Hematopoietic multipotent progenitor cell treated with erythropoietin and hydrocortisone succinate and interleukin-3 and kit ligand, for 15 days (in vitro differentiated cells): ENCODE data around the gene THAP4.
A peak's percentile ranks its signal among the peaks of the same experiment; 100 is the strongest.

ENCODE experiments used
- DNase-seq: peaks from one replicate; pipeline ENCODE4 v3.0.0-alpha.2; 2015; ENCODE audit warnings: low spot score

Gene THAP4

DNA sequence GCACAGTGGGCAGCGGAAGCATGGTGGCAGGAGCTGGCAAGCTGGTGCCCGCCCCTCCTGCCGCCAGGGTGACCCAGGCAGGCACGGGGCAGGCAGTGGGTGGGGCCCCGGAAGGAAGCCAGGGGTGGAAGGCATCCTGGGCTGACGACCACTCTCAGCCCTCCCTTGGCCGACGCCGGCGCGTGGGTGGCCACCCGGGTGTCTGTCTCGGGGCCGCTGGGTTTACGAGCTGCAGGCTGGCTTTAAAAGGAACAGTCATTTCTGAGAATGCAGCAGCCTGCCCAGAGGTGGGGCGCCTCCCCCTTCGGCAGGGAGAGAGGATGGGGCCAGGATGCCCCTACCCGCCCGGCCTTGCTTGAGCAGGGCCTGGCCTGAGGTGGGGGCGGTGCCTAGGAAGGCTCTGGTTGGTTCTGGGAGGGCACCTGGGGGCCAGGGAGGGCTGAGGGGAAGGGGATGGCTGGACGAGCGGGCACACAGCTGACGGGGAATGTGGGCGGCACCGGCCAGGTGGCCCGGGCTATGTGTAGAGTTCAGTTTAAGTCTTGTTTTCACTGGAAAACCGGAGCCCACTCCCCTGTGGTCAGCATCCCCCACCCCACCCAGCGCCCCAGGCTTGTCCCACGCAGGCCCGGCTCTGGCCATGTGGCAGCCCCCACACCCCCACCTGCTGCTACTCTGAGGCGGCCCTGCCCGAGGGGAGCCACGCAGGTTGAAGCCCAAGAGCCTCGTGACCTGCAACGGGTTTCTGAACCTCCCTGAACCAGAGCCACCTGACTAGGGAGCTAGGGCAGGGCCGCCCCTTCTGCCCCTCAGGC, 72.2 kb downstream of the THAP4 start:
- no peak for DNase-seq

DNA sequence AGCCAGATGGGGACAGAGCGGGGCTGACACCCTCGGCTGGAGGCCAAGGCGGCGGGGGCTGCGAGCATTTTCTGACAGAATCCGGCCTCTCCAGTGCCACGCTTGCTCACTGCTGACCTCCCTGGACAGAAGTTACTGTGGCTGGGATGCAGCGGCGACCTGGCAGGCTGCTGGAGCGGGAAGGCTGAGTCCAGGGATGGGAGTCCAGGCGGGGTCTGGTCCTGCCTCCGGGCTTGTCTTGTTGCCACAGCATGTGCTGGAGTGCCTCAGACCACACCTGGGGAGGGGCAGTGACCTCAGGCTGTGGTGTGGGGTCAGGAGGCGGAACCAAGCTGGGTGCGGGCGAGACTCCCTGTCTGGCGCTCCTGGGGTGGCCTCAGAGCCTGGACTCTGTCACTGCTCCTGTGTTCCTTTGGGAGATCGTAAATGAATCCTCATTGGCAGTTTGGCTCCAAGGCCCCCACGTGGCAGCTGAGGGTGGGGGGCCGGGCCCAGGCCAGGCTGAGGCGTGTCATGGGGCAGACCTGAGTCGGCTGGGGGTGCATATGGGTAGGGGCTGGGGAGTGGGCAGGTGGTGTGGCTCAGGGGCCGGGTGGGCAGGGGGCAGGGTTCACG, 72.9 kb downstream of the THAP4 start:
- no peak for DNase-seq

DNA sequence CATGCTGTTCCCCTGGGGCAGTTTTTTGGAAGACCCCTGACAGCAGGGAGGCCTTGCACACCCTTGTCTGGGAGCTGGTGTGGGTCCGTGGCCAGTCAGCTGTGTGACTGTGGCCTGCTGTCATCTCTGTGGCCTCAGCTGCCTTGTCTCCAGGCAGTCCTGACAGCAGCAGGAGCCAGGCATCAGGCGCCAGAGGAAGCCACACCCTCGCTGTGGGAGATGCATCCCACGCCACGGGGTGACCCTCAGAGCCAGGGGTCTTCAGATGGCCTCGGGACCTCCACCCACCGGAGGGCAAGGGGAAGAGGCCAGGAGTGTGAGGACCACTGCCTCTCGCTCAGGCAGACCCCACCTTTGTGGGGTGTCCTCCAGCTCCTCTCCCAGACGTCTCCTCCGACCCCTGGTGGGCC, 73.4 kb downstream of the THAP4 start:
- no peak for DNase-seq

DNA sequence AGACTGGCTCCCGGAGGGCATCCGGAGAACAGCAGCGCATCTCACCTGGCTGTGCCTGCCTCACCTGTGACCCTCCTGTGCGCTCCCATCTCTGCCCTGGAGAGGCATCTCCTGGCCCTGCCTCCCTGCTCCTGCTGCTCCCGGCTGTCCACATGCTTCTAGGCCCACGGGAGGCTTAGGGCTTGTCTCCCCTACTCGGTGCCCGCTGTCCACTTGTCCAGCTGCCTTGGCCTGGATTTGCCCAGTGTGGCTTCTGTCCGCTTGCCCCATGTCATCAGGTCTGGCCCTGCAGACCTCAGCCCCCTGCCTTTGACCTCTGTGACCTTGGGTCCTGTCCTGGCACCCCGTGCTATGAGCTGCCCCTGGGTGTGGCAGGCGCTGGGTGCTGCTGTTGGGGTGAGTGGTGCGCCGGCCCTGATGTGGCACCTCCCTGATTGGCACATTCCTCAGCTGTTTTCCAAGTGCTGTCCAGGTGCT, 73.9 kb downstream of the THAP4 start:
- no peak for DNase-seq

DNA sequence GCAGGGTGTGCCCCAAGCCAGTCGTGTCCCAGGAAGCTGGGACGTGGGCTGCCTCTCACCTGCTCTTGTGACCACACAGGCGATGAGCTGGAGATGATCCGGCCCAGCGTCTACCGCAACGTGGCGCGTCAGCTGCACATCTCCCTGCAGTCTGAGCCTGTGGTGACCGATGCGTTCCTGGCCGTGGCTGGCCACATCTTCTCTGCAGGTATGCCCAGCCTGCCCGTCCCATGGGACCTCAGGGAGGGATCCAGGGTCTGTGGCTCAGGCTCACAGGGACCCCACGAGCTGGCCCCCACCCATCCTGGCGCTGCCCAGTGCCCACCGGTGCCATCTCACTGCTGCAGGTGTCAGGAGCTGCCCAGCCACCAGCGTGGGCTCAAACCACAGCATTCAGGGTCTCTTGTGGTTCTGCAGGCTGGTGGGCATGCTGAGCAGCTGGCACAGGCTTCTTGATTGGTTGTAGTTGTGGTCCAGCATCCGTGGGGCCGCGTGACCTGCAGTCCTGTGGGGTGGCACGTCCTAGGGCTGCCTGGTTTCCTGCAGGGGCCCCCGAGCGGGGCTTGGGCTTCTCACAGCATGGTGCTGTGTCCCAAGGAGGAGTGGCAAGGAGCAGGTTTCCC, 74.6 kb downstream of the THAP4 start:
- no peak for DNase-seq

DNA sequence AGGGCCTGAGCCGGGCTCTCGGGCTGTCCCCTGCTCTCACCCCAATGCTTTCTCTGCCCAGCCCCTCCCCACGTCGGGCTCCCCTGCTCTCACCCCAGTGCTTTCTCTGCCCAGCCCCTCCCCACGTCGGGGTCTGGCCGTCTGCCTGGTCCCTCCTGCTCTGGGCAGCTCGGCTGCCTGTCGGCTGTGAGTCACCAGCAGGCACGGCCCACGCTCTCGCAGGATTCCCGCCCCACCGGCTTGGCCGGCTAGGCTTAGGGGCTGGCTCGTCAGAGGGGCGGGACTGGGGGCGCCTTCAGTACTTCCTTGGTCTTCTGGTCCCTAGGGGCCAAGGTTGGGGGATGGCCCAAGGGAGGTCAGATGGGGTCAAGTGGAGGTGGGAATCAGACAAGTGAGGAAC, 75.1 kb downstream of the THAP4 start:
- DNase-seq, result no peak

DNA sequence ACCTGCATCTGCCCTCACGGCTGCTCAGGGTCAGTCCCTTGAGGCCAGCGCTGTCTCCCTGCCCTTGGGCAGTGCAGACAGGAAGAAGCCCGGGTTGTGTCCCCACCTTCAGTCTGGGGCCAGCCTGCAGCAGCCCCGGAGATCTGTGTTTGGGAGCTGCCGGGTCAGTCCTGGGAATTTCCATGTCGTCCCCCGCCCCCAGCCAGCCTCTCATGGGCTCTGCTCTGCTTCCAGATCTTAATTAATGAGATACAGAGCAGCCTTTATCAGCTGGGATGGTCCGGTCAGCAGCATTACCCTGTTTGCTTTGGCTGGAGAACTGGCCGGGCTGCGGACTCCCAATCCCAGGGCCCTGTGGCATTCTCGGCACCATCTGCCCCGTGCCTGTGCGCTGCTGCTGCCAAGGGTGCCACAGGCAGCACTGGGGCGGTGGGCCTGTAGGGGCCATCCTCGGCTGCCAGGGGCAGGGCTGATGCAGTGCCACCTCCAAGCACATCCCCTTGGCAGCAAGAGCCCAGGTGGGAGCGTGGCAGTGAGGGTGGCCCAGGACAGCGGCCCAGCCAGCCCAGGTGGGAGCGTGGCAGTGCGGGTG, 76.0 kb downstream of the THAP4 start:
- DNase-seq, result no peak

DNA sequence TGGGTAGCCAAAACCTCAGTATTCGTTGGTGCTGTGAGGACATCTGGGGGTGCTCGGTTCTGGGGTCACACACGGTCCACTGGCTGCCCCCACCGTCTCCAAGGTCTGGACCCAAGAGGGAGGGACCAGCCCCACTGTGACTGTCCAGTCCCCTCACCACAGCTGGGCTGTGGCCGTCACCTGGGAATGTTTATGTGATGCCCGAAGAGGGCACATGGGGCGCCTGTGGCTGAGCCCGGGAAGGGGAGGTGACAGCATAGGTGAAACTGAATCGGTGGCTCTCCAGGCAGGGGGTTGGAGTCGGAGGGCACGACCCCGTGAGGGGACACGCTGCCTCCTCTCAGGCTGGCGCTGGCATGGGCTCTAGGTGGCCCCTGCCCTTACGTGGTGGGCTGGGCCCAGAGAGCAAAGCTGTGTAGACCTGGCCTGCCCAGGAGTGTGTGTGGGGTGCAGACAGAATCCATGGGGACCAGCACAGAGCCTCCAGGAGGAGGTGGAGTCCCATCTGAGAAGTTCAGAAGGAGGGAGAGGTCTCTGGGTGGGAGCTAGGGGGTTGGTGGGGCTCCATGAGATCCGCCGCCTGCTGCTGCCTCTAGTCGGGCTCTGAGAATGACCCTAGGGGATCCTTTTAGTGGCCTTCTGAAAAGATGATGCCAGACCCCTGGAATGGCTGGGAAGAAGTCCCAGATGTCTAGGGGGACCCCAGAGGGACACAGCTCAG, 76.6 kb downstream of the THAP4 start:
- DNase-seq, result no peak

DNA sequence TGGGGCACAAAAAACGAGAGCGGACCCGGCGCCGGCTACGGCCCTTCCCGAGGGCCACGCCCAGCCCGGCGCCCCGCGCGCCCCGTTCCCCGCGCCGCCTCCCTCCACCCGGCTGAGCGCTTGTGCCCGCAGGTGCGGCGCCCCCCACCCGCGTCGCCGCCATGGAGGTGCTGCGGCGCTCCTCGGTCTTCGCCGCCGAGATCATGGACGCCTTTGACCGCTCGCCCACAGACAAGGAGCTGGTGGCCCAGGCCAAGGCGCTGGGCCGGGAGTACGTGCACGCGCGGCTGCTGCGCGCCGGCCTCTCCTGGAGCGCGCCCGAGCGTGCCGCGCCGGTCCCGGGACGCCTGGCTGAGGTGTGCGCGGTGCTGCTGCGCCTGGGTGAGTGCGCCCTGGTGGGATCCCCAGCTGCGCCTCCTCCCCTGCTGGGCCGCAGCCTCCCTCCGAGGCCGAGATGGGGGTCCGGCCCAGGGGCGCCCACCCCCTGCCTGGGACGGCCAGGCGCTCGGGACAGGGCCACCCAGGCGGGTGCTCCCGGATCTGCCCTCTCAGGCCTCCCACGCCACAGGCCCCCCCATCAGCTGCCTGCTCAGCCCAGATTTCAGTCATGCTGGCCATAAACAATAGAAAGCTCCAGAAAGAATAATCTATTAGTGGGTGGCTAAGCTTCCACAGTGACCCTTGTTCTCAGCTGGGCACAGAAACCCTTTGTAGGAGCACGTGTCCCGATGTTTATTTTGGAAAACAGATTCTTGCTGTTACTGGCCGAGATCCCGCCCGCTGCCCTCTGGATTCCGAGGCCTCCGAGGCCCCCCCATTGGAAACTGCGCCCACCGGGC, 77.4 kb downstream of the THAP4 start:
- DNase-seq, result no peak

DNA sequence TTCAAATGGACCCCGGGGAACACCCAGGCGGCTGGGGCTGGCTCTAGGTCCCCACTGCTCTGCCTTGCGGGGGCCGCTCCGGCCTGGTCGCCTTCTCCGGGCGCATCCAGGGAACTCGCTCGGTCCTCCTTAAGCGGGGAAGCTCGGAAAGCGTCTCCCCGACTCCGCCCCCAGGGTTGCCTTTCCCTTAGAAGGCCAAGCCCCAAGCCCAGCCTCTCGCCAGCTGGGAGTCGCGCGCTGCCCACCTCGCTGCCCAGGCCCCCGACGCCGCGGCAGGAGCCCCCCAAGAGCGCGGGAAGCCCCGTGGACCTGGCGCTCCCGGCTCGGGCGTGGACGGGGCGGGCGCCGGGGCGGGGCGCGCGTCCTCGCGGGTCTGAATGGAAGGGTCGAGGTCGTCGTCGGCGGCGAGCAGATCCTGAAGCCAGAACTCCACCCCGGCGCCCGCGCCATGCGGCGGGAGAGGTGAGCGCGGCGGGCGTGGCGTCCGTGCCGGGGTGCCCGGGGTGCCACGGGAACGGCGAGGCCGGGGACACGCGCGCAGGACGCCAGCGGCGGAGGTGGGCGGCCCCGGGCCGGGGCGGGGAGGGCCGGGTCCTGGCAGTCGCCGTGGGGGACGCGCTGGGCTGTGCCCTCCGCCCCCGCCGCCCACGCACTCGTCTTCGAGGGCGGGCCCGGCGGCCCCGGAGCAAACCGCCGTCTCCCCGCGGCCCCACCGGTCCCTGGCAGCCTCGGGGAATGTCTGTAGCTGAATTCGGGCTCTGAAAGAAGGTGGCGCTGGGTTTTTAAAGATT, 78.2 kb downstream of the THAP4 start, which contains the start of gene BOK:
BOK (plus strand) TSS at position 214 of the 791 bp plus-strand sequence. CDS start 739 bp downstream, outside the sequence.
- DNase-seq, result peak; percentile 8

DNA sequence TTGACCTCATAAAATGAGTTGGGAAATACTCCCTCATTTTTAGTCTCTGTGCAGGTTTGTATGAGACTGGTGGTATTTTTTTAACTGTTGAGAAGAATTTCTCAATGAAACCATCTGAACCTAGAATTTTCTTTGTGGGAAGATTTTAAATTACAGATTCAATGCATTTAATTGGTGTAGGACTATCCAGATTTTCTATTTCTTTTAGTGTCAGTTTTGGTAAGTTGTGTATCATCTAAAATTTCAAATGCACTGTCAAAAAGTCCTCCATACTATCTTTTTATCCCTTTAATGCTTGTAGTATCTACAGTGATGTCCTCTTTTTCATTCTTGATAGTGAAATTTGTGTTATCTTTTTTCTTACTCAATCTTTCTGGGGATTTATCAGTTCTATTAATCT, 80.2 kb downstream of the THAP4 start:
- no peak for DNase-seq

DNA sequence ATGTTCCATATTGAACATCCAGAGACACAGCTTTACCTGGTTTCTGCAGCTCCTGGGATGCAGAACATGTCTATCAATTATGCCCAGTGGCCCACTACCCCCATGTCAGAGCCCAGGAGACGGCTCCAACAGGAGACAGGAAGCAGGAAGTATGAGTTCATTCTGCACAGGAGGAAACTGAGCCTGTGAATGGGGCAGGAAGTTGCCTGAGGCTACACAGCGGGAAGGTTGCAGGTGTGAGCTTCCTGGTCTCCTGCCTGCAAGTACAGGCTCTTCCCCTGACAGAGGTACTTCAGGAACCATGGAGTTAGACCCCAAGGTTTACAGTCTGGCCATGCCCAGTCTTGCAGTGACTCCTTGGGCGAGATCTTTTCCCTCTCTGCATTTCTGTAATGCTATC, 81.2 kb downstream of the THAP4 start:
- no peak for DNase-seq

DNA sequence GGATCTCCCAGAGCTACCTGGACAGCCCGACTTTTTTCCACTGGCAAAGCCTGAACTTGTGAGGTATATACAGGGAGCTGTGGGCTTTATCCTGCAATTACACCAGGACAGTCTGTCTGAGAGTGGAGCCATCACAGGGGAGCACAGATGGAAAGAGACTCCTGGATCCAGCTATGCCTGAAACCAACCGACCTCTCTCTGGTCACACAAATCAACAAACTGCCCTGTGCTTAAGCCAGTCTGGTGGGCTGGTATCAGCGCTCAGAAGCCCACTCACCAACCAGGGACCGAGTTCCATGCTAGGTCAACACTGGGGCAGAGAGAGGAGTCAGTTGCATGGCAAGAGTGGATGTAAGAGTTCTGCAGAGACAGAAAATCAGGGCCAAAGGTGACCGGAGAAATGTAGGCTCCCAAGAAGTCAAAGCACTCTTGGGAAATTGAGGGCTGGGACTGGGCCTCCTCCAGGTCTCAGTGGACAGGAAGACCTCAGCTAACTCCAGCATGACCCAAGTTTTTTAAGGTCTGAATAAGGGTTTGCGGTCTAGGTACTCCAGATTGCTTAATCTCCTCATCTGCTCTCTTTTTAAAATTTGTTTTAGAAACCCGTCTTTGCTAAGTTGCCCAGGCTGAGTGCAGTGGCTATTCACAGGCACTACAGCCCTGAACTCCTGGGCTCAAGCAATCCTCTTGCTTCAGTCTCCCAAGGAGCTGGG, 82.2 kb downstream of the THAP4 start:
- no peak for DNase-seq

DNA sequence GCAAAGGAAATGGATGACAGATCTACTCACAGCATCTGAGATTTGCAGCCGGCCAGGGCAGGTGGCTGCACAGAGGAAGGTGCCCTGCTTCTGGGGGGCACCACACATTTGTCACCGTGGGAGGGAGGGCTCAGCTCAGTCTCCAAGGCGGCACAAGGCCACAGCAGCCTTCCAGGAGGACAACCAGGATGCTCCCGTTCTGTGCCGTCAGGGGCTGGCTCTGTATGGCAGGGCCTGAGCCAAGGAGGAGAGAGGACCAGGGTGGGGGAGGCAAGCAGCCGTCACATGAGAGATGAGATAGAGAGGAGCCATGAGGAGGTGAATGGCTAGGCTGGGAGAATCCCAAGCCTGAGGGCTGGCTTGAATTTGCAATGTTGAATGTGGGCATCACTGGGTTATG, 83.0 kb downstream of the THAP4 start:
- no peak for DNase-seq

DNA sequence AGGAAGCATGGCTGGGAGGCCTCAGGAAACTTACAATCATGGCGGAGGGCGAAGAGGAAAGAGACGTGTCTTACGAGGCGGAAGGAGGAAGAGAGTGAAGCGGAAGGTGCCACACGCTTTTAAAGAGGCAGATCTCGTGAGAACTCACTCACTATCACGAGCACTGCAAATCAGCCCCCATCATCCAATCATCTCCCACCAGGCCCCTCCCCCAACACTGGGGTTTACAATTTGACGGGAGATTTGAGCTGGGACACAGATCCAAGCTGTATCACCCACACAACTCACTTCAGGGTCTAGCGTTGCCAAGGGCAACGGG, 83.5 kb downstream of the THAP4 start:
- DNase-seq, result no peak

DNA sequence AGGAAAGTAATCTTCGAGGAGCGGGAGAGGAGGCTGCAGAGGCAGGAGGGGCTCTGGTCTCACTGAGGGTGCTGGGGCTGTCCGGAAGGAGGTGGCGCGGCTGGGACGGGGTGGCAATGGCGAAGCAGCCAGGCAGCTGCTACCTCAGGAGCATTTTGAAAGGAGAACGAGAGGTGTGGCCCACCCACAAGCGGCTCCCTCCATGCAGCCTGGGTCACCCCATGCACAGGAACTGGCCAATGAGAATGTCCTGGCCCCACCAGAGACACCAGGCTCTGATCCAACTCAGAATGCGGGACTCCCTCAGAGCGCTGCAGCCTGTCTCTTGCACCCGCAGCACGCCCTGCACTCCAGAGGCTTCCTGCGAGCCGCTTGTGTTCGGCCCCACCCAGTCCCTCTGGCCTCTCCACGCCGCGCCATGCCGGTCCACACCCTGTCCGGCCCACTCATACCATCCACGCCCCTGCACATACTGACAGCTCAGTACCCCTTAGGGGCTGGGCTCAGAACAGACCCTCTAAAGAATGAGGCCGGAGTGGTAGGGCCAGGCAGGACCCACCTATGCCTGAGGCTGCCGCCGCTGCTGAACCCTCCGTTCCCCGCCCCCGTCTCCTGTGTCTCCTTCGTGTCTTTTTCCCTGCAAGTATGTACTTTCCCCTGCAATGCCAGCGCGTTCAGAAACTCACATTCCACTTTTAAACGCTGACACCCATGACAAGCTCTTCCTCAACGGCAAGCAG, 84.8 kb downstream of the THAP4 start:
- no peak for DNase-seq

DNA sequence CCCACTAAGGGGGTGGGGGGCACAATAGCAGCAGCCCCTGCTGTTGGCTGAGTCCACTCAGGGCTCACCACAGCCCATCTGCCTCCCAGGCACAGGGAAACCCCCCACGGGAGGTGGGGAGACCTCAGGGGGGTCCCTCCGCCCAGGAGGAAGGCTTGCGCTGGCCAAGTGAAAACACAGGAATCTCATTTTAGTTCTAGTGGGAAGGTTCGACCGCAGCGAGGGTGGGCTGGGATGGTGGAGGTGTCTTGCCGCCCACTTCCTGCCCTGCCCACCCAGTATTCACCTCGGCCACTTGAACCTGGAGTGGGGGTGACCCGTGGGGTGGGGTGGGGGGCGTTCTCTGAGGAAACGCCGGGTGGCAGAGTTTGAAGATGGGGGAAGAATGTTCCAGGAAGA, 85.4 kb downstream of the THAP4 start:
- no peak for DNase-seq

DNA sequence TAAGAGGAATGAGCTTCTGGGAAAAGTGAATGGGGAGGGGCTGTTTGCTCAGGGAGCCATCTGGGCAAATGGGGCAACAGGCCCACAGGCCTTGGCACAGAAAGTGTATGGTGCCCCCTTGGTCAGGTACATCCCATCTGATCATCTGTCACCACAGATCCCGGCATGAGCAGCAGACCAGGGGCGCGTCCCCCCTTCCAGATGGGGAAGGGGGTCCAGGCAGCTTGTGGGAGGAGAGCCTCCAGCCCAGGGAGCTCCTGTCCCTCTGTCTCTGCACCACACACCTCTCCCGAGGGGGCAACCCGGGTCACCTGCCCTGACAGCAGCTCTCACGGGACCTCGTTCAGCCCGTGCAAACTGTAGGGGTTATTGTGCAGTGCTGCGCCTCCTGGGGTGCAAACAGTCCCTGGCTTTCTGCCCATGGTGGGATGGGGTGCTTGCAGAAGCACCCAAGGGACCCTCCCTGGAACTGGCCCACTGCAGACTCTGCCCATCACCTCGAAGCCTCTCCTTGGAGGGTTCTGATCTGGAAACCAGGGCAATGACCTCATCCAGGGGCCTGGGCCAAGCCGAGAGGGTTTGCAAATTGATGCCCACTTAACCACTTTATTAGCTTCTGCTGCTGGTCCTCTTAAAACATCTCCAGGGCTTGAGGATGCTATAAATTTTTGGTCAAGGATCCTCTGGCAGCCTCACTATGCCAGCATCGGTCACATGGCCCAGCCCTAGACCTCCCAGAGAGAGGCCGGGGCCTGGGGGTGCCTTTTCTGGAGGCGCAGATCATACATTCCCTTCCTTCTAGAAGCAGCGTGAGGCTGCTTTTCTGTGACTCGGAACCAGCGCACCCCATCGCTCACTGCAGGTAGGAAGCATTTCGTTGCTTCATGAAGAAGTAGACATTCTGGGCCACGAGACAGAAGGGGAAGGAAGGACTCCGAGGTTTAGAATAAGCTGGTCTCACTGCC, 86.1 kb downstream of the THAP4 start:
- no peak for DNase-seq
